ENCODE results near the gene SIVA1.

SIVA1 gene

GRCh38 chr14:104752735-104753527, at the start of gene SIVA1:
Gene SIVA1 (plus strand): TSS chr14:104753147. CDS start chr14:104753202, 55 bp downstream.
- peaks cover 30% of the 10 kb centered on the region for H3K4me1 Mint-ChIP-seq (ENCODE audit: low read depth)
- H3K36me3 Mint-ChIP-seq (ENCODE audit: low read depth): peaks cover 21% of the 10 kb centered on the region
- no peaks in the 10 kb centered on the region for H3K27me3 Mint-ChIP-seq
- H3K4me3 Mint-ChIP-seq: peak within 1 kb of the TSS; percentile 98
- peak within 1 kb of the TSS; percentile 92 for H3K27ac Mint-ChIP-seq
- H3K9me3 Mint-ChIP-seq: no peaks in the 10 kb centered on the region

GRCh38 chr14:104703269-104703668, 49.7 kb upstream of the SIVA1 start:
- H3K4me1 Mint-ChIP-seq (ENCODE audit: low read depth): no peaks in the 10 kb centered on the region
- H3K27me3 Mint-ChIP-seq: no peaks in the 10 kb centered on the region
- no peaks in the 10 kb centered on the region for H3K9me3 Mint-ChIP-seq
- H3K27ac Mint-ChIP-seq: no peak overlapping the region
- peaks cover 8% of the 10 kb centered on the region for H3K36me3 Mint-ChIP-seq (ENCODE audit: low read depth)
- no peak overlapping the region for H3K4me3 Mint-ChIP-seq

GRCh38 chr14:104704252-104704651, 48.7 kb upstream of the SIVA1 start:
- H3K9me3 Mint-ChIP-seq: no peaks in the 10 kb centered on the region
- H3K36me3 Mint-ChIP-seq (ENCODE audit: low read depth): peaks cover 8% of the 10 kb centered on the region
- H3K27me3 Mint-ChIP-seq: no peaks in the 10 kb centered on the region
- H3K4me3 Mint-ChIP-seq: no peak overlapping the region
- H3K27ac Mint-ChIP-seq: no peak overlapping the region
- no peaks in the 10 kb centered on the region for H3K4me1 Mint-ChIP-seq (ENCODE audit: low read depth)

GRCh38 chr14:104705340-104706047, 47.5 kb upstream of the SIVA1 start:
- no peak overlapping the region for H3K27ac Mint-ChIP-seq
- H3K36me3 Mint-ChIP-seq (ENCODE audit: low read depth): peaks cover 12% of the 10 kb centered on the region
- no peaks in the 10 kb centered on the region for H3K9me3 Mint-ChIP-seq
- H3K27me3 Mint-ChIP-seq: no peaks in the 10 kb centered on the region
- no peak overlapping the region for H3K4me3 Mint-ChIP-seq
- H3K4me1 Mint-ChIP-seq (ENCODE audit: low read depth): no peaks in the 10 kb centered on the region

GRCh38 chr14:104706733-104707607, 46.0 kb upstream of the SIVA1 start:
- peaks cover 13% of the 10 kb centered on the region for H3K36me3 Mint-ChIP-seq (ENCODE audit: low read depth)

GRCh38 chr14:104707608-104708595, 45.0 kb upstream of the SIVA1 start:
- Mint-ChIP-seq H3K9me3 (no peaks in the 10 kb centered on the region), H3K36me3 (ENCODE audit: low read depth) (peaks cover 13% of the 10 kb centered on the region), H3K27me3 (no peaks in the 10 kb centered on the region), H3K4me3 (no peak overlapping the region), H3K27ac (no peak overlapping the region), H3K4me1 (ENCODE audit: low read depth) (no peaks in the 10 kb centered on the region)

More at GRCh38 chr14:104706733-104707607, 46.0 kb upstream of the SIVA1 start:
- Mint-ChIP-seq H3K27me3 (no peaks in the 10 kb centered on the region), H3K4me3 (no peak overlapping the region), H3K9me3 (no peaks in the 10 kb centered on the region), H3K4me1 (ENCODE audit: low read depth) (no peaks in the 10 kb centered on the region), H3K27ac (no peak overlapping the region)

- Mint-ChIP-seq H3K9me3 (no peaks in the 10 kb centered on the region), H3K36me3 (ENCODE audit: low read depth) (peaks cover 13% of the 10 kb centered on the region)
These were observed 44.2 kb upstream of the SIVA1 start for GRCh38 chr14:104708606-104709268.

GRCh38 chr14:104709387-104710039, 43.4 kb upstream of the SIVA1 start:
- H3K27me3 Mint-ChIP-seq: no peaks in the 10 kb centered on the region
- no peak overlapping the region for H3K27ac Mint-ChIP-seq
- H3K36me3 Mint-ChIP-seq (ENCODE audit: low read depth): peaks cover 6% of the 10 kb centered on the region
- H3K9me3 Mint-ChIP-seq: no peaks in the 10 kb centered on the region
- no peaks in the 10 kb centered on the region for H3K4me1 Mint-ChIP-seq (ENCODE audit: low read depth)
- no peak overlapping the region for H3K4me3 Mint-ChIP-seq

More at GRCh38 chr14:104708606-104709268, 44.2 kb upstream of the SIVA1 start:
- H3K27me3 Mint-ChIP-seq: no peaks in the 10 kb centered on the region
- no peak overlapping the region for H3K27ac Mint-ChIP-seq
- no peak overlapping the region for H3K4me3 Mint-ChIP-seq
- no peaks in the 10 kb centered on the region for H3K4me1 Mint-ChIP-seq (ENCODE audit: low read depth)

GRCh38 chr14:104710071-104710735, 42.7 kb upstream of the SIVA1 start:
- H3K4me3 Mint-ChIP-seq: no peak overlapping the region
- peaks cover 4% of the 10 kb centered on the region for H3K36me3 Mint-ChIP-seq (ENCODE audit: low read depth)
- H3K9me3 Mint-ChIP-seq: no peaks in the 10 kb centered on the region
- H3K27ac Mint-ChIP-seq: no peak overlapping the region
- H3K27me3 Mint-ChIP-seq: no peaks in the 10 kb centered on the region
- no peaks in the 10 kb centered on the region for H3K4me1 Mint-ChIP-seq (ENCODE audit: low read depth)

GRCh38 chr14:104712881-104713734, 39.8 kb upstream of the SIVA1 start:
- Mint-ChIP-seq H3K36me3 (ENCODE audit: low read depth) (peaks cover 14% of the 10 kb centered on the region), H3K27ac (no peak overlapping the region), H3K27me3 (no peaks in the 10 kb centered on the region), H3K4me3 (no peak overlapping the region), H3K4me1 (ENCODE audit: low read depth) (no peaks in the 10 kb centered on the region), H3K9me3 (no peaks in the 10 kb centered on the region)

- peaks cover 14% of the 10 kb centered on the region for H3K36me3 Mint-ChIP-seq (ENCODE audit: low read depth)
- no peaks in the 10 kb centered on the region for H3K27me3 Mint-ChIP-seq
These were observed 38.9 kb upstream of the SIVA1 start for GRCh38 chr14:104714066-104714465.

GRCh38 chr14:104714681-104715080, 38.3 kb upstream of the SIVA1 start:
- H3K4me3 Mint-ChIP-seq: no peak overlapping the region
- no peaks in the 10 kb centered on the region for H3K9me3 Mint-ChIP-seq
- no peak overlapping the region for H3K27ac Mint-ChIP-seq
- H3K27me3 Mint-ChIP-seq: no peaks in the 10 kb centered on the region
- H3K36me3 Mint-ChIP-seq (ENCODE audit: low read depth): peaks cover 14% of the 10 kb centered on the region
- H3K4me1 Mint-ChIP-seq (ENCODE audit: low read depth): no peaks in the 10 kb centered on the region

More at GRCh38 chr14:104714066-104714465, 38.9 kb upstream of the SIVA1 start:
- no peak overlapping the region for H3K4me3 Mint-ChIP-seq
- H3K4me1 Mint-ChIP-seq (ENCODE audit: low read depth): no peaks in the 10 kb centered on the region
- H3K9me3 Mint-ChIP-seq: no peaks in the 10 kb centered on the region
- H3K27ac Mint-ChIP-seq: no peak overlapping the region

Measured in stimulated activated naive CD8-positive, alpha-beta T cell treated with anti-CD3 and anti-CD28 coated beads, Interleukin-15, Interleukin-2, amounts not matched to agents 100 ng/mL and 50 ng/mL, for 24 hours (primary cell).